HFF-Myc (cell line): ENCODE data around the gene TMEM52.

Experiments used
- DNase-seq: peaks from one replicate; pipeline ENCODE4 v3.0.0-alpha.2; 2011; ENCODE audit warnings: low read depth; ENCODE audit errors: extremely low read depth
- H3K4me3 ChIP-seq: replicated peaks from 2 replicates; pipeline ENCODE4 v1.5.1; 2011; ENCODE audit warnings: low read depth, mild to moderate bottlenecking, control low read depth, low read length
- TF ChIP-seq, protein P1 (sequence below): IDR thresholded peaks from 2 replicates; pipeline ENCODE4 v1.5.1; 2012; ENCODE audit warnings: mild to moderate bottlenecking, low read depth, low read length, control low read depth; ENCODE audit errors: missing control alignments

The TMEM52 gene

DNA sequence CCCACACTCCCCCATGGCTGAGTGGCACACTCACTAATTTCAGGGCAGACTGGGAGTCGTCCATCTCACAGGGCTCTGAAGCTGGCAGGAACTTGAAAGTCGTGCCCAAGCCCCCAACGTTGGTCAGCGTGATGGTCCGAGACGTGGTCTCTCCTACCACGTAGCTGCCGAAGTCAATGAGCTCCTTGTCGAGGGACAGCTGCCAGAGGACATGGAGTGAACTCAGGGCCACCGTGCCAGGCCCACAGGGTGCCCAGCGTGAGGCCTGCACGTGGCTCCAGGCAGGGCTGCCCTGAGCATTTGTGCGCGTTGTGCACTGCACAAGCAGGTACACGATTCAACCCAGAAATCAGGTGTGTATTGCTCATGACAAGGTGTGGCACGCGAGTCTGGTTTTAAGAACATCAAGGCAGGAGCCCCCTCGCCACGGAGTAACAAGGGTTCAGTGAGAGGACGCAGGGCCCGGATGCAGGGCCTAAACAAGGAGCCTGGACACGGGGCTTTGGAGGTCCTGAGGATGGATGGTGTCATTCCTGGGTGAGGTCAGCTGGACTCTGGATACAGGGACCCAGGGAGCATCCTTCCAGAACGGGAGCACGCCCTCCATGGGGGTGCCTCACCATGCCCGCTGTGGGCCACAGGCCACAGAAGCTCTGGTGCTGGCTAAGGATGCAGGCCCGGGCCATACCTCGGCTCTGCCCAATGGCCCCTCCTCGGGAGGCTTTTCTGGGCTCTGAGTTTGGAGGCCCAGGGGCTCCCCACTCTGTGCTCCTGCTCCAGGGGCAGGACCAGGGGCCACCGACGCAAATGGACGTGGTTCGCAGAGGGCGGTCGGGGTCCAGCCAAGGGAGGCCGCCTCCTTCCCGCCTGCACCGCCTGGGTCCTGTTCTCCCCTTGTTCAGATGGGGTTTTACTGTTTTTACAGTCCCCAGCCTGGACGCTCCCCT lies 37.8 kb upstream of the TMEM52 start:
- DNase-seq = no peak
- no peak overlapping the region for H3K4me3 ChIP-seq
- TF ChIP-seq, protein P1, sequence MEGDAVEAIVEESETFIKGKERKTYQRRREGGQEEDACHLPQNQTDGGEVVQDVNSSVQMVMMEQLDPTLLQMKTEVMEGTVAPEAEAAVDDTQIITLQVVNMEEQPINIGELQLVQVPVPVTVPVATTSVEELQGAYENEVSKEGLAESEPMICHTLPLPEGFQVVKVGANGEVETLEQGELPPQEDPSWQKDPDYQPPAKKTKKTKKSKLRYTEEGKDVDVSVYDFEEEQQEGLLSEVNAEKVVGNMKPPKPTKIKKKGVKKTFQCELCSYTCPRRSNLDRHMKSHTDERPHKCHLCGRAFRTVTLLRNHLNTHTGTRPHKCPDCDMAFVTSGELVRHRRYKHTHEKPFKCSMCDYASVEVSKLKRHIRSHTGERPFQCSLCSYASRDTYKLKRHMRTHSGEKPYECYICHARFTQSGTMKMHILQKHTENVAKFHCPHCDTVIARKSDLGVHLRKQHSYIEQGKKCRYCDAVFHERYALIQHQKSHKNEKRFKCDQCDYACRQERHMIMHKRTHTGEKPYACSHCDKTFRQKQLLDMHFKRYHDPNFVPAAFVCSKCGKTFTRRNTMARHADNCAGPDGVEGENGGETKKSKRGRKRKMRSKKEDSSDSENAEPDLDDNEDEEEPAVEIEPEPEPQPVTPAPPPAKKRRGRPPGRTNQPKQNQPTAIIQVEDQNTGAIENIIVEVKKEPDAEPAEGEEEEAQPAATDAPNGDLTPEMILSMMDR = no peak

DNA sequence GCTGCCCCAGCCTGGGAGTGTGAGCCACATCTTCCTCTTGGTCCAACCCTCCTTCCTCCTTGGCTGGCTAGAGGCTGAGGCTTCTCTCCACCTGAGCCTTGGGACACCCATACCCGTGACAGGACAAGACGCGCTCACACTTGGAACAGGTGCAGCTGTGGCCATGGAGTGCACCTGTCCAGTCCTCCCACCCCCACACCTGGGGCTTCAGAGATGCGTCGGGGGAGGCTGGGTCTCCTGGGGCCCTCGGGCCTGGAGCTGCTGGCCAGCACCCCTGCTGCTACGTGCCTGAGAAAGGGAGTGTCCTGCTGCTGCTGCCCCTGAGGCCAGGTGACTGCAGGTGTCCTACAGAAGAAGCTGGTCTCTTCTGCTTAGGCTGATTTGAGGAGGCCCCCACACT lies 37.0 kb upstream of the TMEM52 start:
- TF ChIP-seq, protein P1 = no peak
- DNase-seq = no peak
- no peak overlapping the region for H3K4me3 ChIP-seq

DNA sequence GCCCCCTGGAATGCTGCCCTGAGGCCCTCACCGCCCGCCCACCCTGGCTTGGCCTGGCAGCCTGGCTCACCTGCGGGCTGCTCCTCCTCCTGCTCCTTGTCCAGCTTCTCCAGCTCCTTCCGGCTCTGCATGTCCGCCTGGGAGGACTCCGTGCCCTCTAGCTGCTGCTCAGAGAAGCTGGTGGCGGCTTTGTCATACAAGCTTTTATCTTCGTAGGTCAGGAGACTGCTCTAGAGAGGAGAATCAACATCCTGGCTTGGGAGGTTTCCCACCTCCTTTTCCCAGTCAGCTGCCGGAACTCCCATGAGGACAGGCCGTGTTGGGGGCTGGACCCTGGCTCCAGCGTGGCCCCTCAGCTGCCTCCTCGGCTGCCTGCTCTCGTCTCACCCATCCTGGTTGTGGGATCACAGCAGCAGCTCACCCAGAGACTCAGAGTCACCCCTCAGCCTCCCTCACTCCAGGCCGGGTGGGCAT lies 36.6 kb upstream of the TMEM52 start:
- DNase-seq = no peak
- no peak overlapping the region for H3K4me3 ChIP-seq
- TF ChIP-seq, protein P1 = no peak

DNA sequence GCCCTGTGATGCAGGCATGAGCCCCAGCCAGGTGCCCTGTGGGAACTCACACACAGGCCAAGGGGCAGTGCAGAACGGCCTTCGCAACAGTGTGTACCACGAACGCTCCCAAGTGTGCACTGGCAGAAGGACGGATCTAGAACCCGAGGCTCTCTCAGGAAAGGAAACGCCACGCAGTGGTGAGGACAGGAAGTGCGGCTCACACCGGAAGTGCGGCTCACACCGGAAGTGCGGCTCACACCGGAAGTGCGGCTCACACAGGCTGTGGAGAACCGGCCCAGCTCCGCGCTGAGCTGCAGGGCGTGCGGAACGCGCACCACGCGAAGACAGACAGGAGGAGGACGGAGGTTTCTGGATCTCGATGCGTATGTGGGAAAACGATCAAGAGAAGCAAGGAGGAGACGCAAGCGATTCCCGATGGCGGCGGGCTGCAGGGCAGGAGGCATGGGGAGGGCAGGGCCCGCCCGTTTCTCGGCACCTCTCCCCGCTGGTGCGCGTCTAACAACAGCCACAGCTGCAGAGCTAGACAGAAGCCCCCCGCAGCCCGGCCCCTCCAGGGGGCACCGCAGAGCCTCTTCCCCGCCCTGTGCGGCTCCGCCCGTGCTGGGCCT lies 35.9 kb upstream of the TMEM52 start:
- DNase-seq = no peak
- H3K4me3 ChIP-seq = no peak overlapping the region
- TF ChIP-seq, protein P1 = peak; percentile 21

DNA sequence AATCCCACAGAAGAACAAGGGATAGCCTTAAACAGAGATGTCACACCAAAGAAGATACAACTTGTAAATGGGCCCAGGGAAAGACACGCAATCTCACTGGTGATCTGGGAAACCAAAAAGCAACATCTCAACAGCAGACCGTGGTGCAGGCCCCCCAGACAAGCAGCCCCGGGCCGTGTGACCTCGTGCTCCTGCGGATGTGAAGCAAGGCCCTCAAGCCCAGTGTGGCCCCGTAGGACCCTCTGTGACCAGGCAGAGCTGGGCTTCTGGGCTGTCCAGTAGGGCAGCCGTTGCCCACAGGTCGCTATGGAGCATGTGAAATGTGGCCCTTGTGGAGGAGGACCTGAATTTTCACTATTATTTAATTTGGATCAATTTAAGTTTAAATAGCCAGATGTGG lies 34.9 kb upstream of the TMEM52 start:
- DNase-seq = no peak
- H3K4me3 ChIP-seq = no peak overlapping the region
- TF ChIP-seq, protein P1 = no peak

DNA sequence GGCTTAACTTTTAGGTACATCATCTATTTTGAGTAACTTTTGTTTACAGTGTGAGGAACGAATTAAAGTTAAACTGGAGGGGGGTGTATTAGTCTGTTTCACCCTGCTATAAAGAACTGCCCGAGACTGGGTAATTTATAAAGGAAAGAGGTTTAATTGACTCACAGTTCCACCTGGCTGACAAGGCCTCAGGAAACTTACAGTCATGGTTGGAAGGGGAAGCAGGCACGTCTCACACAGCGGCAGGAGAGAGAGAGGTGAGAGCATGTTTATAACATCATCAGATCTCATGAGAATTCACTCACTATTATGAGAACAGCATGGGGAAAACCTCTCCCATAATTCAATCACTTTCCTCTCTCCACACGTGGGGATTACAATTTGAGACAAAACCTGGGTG lies 31.9 kb upstream of the TMEM52 start:
- no peak for DNase-seq
- TF ChIP-seq, protein P1 = no peak
- no peak overlapping the region for H3K4me3 ChIP-seq
